ENCODE measurements around the gene KCNV2.

The KCNV2 gene

DNA sequence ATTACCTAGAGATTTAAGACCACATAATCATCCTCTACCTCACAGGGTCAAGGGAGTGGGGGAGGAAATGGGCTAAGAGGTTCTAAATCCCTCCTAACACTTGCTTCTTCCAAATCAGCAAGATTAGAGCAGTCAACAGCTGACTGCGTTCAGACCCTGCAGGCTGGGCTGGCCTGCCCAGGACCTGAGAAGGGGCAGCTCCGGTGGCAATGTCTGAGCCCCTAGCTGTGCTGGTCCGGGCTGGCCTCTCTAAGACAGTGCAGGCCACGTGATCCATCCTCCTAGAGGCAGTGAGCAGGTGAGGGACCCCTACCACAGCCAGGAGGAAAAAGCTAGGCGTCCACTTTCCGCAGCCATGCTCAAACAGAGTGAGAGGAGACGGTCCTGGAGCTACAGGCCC, at the start of gene KCNV2:
Gene KCNV2, plus strand, starts transcription at position 126 of the 400 bp plus-strand sequence. Its CDS starts 230 bp downstream, at position 356.
- peaks cover 6% of the 10 kb centered on the region; the same call in 1 of the 2 replicates for H3K36me3 ChIP-seq (ENCODE audit: control insufficient read depth, insufficient read depth, low read length)
- no peak within 1 kb of the TSS for H3K27ac ChIP-seq (ENCODE audit: low read length)
- H3K27me3 ChIP-seq (ENCODE audit: control insufficient read depth, insufficient read depth, low read length): no peaks in the 10 kb centered on the region
- DNase-seq (ENCODE audit: low read depth, low spot score): no peak
- WGBS (ENCODE audit: insufficient coverage, insufficient read length): no CpG with 5 or more reads among the region's 7 CpGs
- no peak within 1 kb of the TSS; the same call in 1 of the 2 replicates for H3K4me3 ChIP-seq (ENCODE audit: low read length)
- no peaks in the 10 kb centered on the region for H3K9me3 ChIP-seq (ENCODE audit: control insufficient read depth, insufficient read depth, low read length)
- H3K4me1 ChIP-seq (ENCODE audit: control insufficient read depth, insufficient read depth, low read length): no peaks in the 10 kb centered on the region

DNA sequence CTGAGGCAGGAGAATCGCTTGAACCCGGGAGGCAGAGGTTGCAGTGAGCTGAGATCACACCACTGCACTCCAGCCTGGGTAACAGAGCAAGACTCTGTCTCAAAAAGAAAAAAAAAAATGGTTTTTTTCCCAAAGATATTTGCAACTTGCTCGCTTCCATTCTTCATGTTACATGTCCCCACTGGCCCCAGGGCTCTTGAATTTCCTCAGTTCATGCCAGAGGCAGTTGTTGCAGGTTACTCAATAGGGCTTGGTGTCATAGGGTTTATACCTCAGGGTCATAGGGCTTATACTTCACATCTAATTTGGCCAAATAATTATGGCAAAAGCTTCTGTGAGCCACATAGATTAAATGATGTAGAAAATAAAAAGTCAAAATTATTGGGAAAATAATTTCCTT, 44.1 kb upstream of the KCNV2 start:
- WGBS (ENCODE audit: insufficient coverage, insufficient read length): no CpG with 5 or more reads among the region's 3 CpGs
- Histone ChIP-seq H3K9me3 (ENCODE audit: control insufficient read depth, insufficient read depth, low read length) (no peaks in the 10 kb centered on the region), H3K4me3 (ENCODE audit: low read length) (no peak overlapping the region), H3K36me3 (ENCODE audit: control insufficient read depth, insufficient read depth, low read length) (no peaks in the 10 kb centered on the region), H3K4me1 (ENCODE audit: control insufficient read depth, insufficient read depth, low read length) (peaks cover under 1% of the 10 kb centered on the region; the same call in 1 of the 2 replicates), H3K27me3 (ENCODE audit: control insufficient read depth, insufficient read depth, low read length) (no peaks in the 10 kb centered on the region), H3K27ac (ENCODE audit: low read length) (no peak overlapping the region)
- DNase-seq (ENCODE audit: low read depth, low spot score): no peak

DNA sequence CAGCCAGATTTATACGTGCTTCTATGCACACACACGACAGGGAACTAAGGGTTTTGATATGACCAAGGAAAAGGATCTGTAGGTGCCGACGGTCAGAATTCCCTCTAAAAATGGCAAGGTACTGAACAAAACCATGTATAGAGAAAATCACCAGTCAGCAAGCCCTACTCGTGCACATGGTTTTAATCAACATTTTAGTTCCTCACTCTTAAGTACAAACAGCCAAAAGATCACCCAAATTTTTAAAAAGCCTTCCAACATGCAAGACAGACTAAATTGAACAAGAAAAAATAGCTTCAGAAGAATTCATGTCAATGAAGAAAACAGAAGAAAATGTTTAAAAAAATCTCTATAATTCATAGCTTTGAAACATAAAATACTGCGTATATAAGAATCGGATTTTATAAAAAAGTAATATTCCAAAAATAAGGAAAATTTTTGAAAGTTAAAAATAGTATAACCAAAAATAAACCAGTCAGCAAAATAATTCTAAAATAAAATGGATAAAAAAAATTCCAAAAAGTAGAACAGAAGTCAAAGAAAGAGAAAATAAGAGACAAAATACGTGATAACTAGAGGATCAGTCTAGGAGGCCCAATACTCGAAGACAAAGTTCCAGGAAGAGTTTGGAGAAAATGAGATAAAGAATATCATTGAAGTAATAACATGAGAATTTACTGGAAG, 43.0 kb upstream of the KCNV2 start:
- H3K9me3 ChIP-seq (ENCODE audit: control insufficient read depth, insufficient read depth, low read length): no peaks in the 10 kb centered on the region
- H3K4me3 ChIP-seq (ENCODE audit: low read length): no peak overlapping the region
- DNase-seq (ENCODE audit: low read depth, low spot score): no peak
- H3K27me3 ChIP-seq (ENCODE audit: control insufficient read depth, insufficient read depth, low read length): no peaks in the 10 kb centered on the region
- peaks cover 2% of the 10 kb centered on the region; the same call in 1 of the 2 replicates for H3K4me1 ChIP-seq (ENCODE audit: control insufficient read depth, insufficient read depth, low read length)
- WGBS (ENCODE audit: insufficient coverage, insufficient read length): no CpG with 5 or more reads among the region's 9 CpGs
- H3K27ac ChIP-seq (ENCODE audit: low read length): no peak overlapping the region
- H3K36me3 ChIP-seq (ENCODE audit: control insufficient read depth, insufficient read depth, low read length): no peaks in the 10 kb centered on the region

DNA sequence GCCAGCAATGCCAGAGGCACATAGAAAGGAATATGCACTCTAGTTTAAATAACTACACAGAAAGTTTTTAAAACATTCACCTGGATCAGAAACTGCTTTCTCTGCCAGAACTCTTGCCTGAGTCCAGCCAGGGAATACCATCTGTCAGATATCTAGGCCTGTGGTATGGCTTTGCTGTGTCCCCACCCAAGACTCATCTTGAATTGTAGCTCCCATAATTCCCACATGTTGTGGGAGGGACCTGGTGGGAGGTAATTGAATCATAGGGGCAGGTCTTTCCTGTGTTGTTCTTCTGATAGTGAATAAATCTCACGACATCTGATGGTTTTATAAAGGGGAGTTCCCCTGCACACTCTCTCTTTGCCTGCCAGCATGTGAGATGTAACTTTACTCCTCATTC, 41.5 kb upstream of the KCNV2 start:
- H3K36me3 ChIP-seq (ENCODE audit: control insufficient read depth, insufficient read depth, low read length): no peaks in the 10 kb centered on the region
- DNase-seq (ENCODE audit: low read depth, low spot score): no peak
- H3K27ac ChIP-seq (ENCODE audit: low read length): no peak overlapping the region
- no CpG with 5 or more reads among the region's 1 CpG for WGBS (ENCODE audit: insufficient coverage, insufficient read length)
- no peak overlapping the region for H3K4me3 ChIP-seq (ENCODE audit: low read length)
- H3K9me3 ChIP-seq (ENCODE audit: control insufficient read depth, insufficient read depth, low read length): no peaks in the 10 kb centered on the region
- no peaks in the 10 kb centered on the region for H3K27me3 ChIP-seq (ENCODE audit: control insufficient read depth, insufficient read depth, low read length)
- H3K4me1 ChIP-seq (ENCODE audit: control insufficient read depth, insufficient read depth, low read length): peaks cover 2% of the 10 kb centered on the region; the same call in 1 of the 2 replicates

DNA sequence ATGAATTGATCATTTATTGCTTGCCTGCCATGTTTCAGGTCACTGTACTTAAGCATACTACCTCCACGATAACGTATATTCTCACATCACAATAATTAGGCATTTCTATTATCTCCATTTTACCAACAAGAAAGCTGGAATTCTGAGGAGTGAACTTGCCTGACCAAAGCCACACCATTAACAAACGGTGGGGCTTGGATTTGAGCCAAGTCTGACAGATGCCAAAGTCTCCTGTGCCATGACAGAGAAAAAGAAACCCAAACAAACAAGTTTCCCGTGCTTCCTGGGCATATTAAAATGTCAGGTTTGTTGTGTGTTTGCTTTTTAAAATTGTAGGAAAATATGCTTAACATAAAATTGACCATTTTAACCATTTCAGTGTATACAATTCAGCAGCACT, 40.8 kb upstream of the KCNV2 start:
- Histone ChIP-seq H3K9me3 (ENCODE audit: control insufficient read depth, insufficient read depth, low read length) (no peaks in the 10 kb centered on the region), H3K27me3 (ENCODE audit: control insufficient read depth, insufficient read depth, low read length) (no peaks in the 10 kb centered on the region), H3K4me3 (ENCODE audit: low read length) (no peak overlapping the region), H3K27ac (ENCODE audit: low read length) (no peak overlapping the region), H3K36me3 (ENCODE audit: control insufficient read depth, insufficient read depth, low read length) (no peaks in the 10 kb centered on the region), H3K4me1 (ENCODE audit: control insufficient read depth, insufficient read depth, low read length) (peaks cover 2% of the 10 kb centered on the region; the same call in 1 of the 2 replicates)
- no peak for DNase-seq (ENCODE audit: low read depth, low spot score)
- 100% methylated on average over 2 of the region's 4 CpGs for WGBS (ENCODE audit: insufficient coverage, insufficient read length)

DNA sequence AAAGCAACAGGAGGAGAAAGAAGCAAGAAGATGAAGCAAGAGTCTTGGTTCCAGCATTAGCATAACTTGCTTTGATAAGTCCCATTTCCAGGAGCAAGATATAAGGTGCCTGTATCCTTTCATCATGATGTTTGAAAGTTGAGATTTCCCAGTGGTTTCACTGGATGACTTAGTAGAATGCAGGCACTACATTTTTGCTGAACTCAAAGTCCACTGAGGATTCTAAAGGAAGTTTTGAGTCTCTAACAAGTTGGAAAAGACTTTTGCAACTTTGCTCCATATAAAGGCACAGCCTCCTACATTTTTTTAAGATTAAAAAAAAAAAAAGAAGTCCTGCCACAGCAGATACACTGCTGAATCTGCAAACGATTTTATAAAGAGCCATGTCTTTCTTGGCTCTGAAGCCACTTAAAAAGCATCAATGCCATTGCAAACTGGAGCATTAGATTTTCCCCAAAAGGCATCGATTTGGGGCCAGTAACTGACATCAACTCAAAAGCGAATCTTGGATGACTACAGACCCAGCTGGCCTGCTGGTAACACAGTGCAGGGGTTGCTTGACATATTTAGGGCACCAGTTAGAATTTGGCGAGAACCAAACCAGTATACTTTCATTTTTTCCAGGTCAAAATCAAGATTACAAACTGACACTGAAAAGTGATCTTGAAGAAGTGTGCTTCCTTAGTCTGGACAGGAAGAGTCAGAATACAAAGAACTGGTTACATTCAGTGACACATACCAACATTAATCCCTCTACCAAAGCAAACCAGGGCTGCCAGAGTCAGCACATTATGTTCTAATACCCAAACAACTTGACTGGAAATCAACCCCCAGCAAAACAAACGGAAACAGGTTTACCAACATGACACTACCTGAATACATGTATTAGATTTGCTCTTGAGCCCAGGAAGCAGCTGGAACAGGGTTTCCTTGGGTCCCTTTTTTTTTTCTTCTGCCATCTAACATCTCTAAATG, 39.1 kb upstream of the KCNV2 start:
- Histone ChIP-seq H3K36me3 (ENCODE audit: control insufficient read depth, insufficient read depth, low read length) (no peaks in the 10 kb centered on the region), H3K27me3 (ENCODE audit: control insufficient read depth, insufficient read depth, low read length) (no peaks in the 10 kb centered on the region), H3K27ac (ENCODE audit: low read length) (no peak overlapping the region), H3K4me1 (ENCODE audit: control insufficient read depth, insufficient read depth, low read length) (peaks cover 2% of the 10 kb centered on the region; the same call in 1 of the 2 replicates), H3K4me3 (ENCODE audit: low read length) (no peak overlapping the region), H3K9me3 (ENCODE audit: control insufficient read depth, insufficient read depth, low read length) (no peaks in the 10 kb centered on the region)
- DNase-seq (ENCODE audit: low read depth, low spot score): no peak
- WGBS (ENCODE audit: insufficient coverage, insufficient read length): no CpG with 5 or more reads among the region's 5 CpGs

DNA sequence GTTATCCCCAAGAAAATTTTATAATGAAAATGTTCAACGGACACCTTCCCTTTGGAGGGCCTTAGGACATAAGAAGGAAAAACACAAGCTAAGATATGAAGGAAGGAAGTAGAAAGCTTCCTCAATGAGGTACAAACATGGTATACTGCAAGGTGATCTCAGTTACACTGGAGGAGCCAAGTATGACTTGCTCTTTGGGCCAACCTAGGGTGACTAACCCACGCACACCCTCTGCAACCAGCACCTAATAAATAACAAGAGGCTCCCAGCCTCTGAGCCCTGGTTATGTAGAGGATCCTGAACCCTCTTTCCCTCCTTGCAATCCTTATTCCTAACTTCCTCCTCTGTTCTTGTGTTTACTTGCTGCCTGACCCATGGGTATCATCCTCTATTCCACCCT, 38.3 kb upstream of the KCNV2 start:
- H3K27ac ChIP-seq (ENCODE audit: low read length): no peak overlapping the region
- H3K4me1 ChIP-seq (ENCODE audit: control insufficient read depth, insufficient read depth, low read length): peaks cover 2% of the 10 kb centered on the region; the same call in 1 of the 2 replicates
- H3K9me3 ChIP-seq (ENCODE audit: control insufficient read depth, insufficient read depth, low read length): no peaks in the 10 kb centered on the region
- H3K4me3 ChIP-seq (ENCODE audit: low read length): no peak overlapping the region
- no peaks in the 10 kb centered on the region for H3K27me3 ChIP-seq (ENCODE audit: control insufficient read depth, insufficient read depth, low read length)
- no CpG with 5 or more reads among the region's 2 CpGs for WGBS (ENCODE audit: insufficient coverage, insufficient read length)
- DNase-seq (ENCODE audit: low read depth, low spot score): no peak
- H3K36me3 ChIP-seq (ENCODE audit: control insufficient read depth, insufficient read depth, low read length): no peaks in the 10 kb centered on the region

DNA sequence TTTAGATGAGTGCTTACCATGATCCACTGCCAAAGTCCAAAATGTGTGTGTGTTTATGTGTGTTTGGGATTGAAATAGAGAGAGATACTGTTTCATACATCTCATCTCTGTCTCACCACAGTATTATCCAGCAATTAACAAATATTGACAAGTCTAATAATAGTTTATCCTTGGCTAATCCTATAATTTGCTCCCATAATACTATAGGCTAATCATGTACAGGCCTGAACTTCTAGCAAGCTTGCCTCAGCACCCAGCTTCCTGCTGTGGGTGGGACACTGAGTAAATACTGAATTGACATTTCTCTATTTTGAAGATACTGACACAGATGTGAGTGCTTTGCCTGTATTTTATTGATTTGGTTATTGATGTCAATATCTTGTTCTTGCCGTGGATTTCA, 35.3 kb upstream of the KCNV2 start:
- Histone ChIP-seq H3K9me3 (ENCODE audit: control insufficient read depth, insufficient read depth, low read length) (no peaks in the 10 kb centered on the region), H3K4me3 (ENCODE audit: low read length) (no peak overlapping the region), H3K4me1 (ENCODE audit: control insufficient read depth, insufficient read depth, low read length) (peaks cover 2% of the 10 kb centered on the region; the same call in 1 of the 2 replicates), H3K36me3 (ENCODE audit: control insufficient read depth, insufficient read depth, low read length) (no peaks in the 10 kb centered on the region), H3K27me3 (ENCODE audit: control insufficient read depth, insufficient read depth, low read length) (no peaks in the 10 kb centered on the region), H3K27ac (ENCODE audit: low read length) (no peak overlapping the region)
- DNase-seq (ENCODE audit: low read depth, low spot score): no peak
- WGBS (ENCODE audit: insufficient coverage, insufficient read length): no CpG with 5 or more reads among the region's 1 CpG

DNA sequence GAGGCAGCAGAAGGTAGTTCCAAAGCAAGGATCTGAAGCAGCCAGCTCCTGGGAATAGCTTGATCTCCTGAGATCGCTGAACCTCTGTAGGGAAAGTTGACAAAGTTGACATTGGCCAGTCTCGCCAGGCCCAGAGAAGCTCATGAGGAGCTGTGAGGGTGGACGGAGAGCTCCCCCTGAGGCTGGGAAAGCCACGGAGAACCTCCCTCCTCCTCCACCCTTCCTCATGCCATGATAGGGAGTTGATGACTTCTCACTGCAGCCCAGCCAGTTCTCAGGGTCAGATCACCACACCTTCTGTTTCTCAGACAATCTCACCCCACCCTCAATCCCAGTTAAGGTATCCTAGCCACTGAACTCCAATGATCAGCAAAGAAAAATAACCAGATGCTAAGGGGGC, 30.4 kb upstream of the KCNV2 start:
- H3K9me3 ChIP-seq (ENCODE audit: control insufficient read depth, insufficient read depth, low read length): no peaks in the 10 kb centered on the region
- H3K4me3 ChIP-seq (ENCODE audit: low read length): no peak overlapping the region
- no peaks in the 10 kb centered on the region for H3K36me3 ChIP-seq (ENCODE audit: control insufficient read depth, insufficient read depth, low read length)
- H3K4me1 ChIP-seq (ENCODE audit: control insufficient read depth, insufficient read depth, low read length): no peaks in the 10 kb centered on the region
- H3K27ac ChIP-seq (ENCODE audit: low read length): no peak overlapping the region
- H3K27me3 ChIP-seq (ENCODE audit: control insufficient read depth, insufficient read depth, low read length): no peaks in the 10 kb centered on the region
- no CpG with 5 or more reads among the region's 4 CpGs for WGBS (ENCODE audit: insufficient coverage, insufficient read length)
- no peak for DNase-seq (ENCODE audit: low read depth, low spot score)

DNA sequence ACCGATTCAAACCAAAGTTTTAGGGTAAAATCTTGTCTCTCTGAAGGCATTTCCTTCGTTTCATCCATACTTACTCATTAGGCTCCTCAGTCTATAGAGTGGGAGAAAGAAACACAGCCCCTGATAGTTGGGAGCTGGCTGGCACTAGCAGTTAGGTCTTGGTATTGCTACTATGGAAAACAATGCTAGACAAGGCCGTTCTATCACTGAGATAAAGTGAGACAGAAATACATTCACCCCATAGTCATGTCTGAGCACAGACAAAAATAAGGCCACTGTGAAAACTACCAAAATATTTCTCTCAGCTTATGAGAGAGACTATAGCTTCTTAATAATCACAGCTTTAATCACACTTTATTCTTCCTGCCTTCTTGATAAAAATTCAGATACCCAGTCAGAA, 28.7 kb upstream of the KCNV2 start:
- H3K9me3 ChIP-seq (ENCODE audit: control insufficient read depth, insufficient read depth, low read length): no peaks in the 10 kb centered on the region
- no CpG with 5 or more reads among the region's 3 CpGs for WGBS (ENCODE audit: insufficient coverage, insufficient read length)
- no peaks in the 10 kb centered on the region for H3K27me3 ChIP-seq (ENCODE audit: control insufficient read depth, insufficient read depth, low read length)
- H3K4me1 ChIP-seq (ENCODE audit: control insufficient read depth, insufficient read depth, low read length): no peaks in the 10 kb centered on the region
- DNase-seq (ENCODE audit: low read depth, low spot score): no peak
- H3K4me3 ChIP-seq (ENCODE audit: low read length): no peak overlapping the region
- H3K36me3 ChIP-seq (ENCODE audit: control insufficient read depth, insufficient read depth, low read length): no peaks in the 10 kb centered on the region
- H3K27ac ChIP-seq (ENCODE audit: low read length): no peak overlapping the region
